ENCODE data around the gene SLC7A1. TPM values are rescaled to one million over a fixed set of nuclear protein-coding genes. Genes with fewer than 3 reads are reported as not detected.

The SLC7A1 gene
- total RNA-seq, 2 experiments from 2014 or later = 11.3 to 12.3 TPM

- no peak overlapping the region for H3K27ac Mint-ChIP-seq
- peaks cover 0 to 12% of the 10 kb centered on the region in 2 experiments for H3K27me3 ChIP-seq (ENCODE audit: control insufficient read depth in 1 of 2, insufficient read depth in 2 of 2, low read length in 2 of 2)
- no peaks in the 10 kb centered on the region for H3K36me3 Mint-ChIP-seq (ENCODE audit: low read depth)
- H3K9me3 ChIP-seq (ENCODE audit: control insufficient read depth in 1 of 2, insufficient read depth in 1 of 2, low read length in 2 of 2) = no peaks in the 10 kb centered on the region
- H3K4me1 ChIP-seq (ENCODE audit: insufficient read depth, low read length) = no peaks in the 10 kb centered on the region
- H3K36me3 ChIP-seq (ENCODE audit: insufficient read depth, low read length) = no peaks in the 10 kb centered on the region
- peaks cover 11% of the 10 kb centered on the region for H3K27me3 Mint-ChIP-seq
- TF ChIP-seq, protein P1, sequence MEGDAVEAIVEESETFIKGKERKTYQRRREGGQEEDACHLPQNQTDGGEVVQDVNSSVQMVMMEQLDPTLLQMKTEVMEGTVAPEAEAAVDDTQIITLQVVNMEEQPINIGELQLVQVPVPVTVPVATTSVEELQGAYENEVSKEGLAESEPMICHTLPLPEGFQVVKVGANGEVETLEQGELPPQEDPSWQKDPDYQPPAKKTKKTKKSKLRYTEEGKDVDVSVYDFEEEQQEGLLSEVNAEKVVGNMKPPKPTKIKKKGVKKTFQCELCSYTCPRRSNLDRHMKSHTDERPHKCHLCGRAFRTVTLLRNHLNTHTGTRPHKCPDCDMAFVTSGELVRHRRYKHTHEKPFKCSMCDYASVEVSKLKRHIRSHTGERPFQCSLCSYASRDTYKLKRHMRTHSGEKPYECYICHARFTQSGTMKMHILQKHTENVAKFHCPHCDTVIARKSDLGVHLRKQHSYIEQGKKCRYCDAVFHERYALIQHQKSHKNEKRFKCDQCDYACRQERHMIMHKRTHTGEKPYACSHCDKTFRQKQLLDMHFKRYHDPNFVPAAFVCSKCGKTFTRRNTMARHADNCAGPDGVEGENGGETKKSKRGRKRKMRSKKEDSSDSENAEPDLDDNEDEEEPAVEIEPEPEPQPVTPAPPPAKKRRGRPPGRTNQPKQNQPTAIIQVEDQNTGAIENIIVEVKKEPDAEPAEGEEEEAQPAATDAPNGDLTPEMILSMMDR (IDR thresholded peaks at IDR 0.05) = no peak
- DNase-seq = no peak
- ATAC-seq (ENCODE audit: poor library complexity) = no peak
- ChIA-PET CTCF (no interaction called here), POLR2A (no interaction called here)
- intact Hi-C loops (cut with DNase I, micrococcal nuclease) = no loop called here
- H3K4me3 ChIP-seq (ENCODE audit: low read length) = no peak overlapping the region
- H3K4me3 Mint-ChIP-seq = no peak overlapping the region
- H3K27ac ChIP-seq (ENCODE audit: low read depth in 1 of 2, low read length in 2 of 2) = no peak overlapping the region
- H3K4me1 Mint-ChIP-seq (ENCODE audit: low read depth) = no peaks in the 10 kb centered on the region
- no peaks in the 10 kb centered on the region for H3K9me3 Mint-ChIP-seq
These were observed 131.3 kb downstream of the SLC7A1 start for GRCh38 chr13:29464105-29464679.

GRCh38 chr13:29459813-29460355, 135.6 kb downstream of the SLC7A1 start:
- Mint-ChIP-seq H3K36me3 (ENCODE audit: low read depth) (no peaks in the 10 kb centered on the region), H3K4me1 (ENCODE audit: low read depth) (no peaks in the 10 kb centered on the region), H3K27ac (no peak overlapping the region), H3K4me3 (no peak overlapping the region), H3K27me3 (peaks cover 21% of the 10 kb centered on the region), H3K9me3 (no peaks in the 10 kb centered on the region)
- ChIA-PET POLR2A (no interaction called here), CTCF (no interaction called here)
- no peak overlapping the region for H3K4me3 ChIP-seq (ENCODE audit: low read length)
- TF ChIP-seq, protein P1 (IDR thresholded peaks at IDR 0.05) = no peak
- ATAC-seq (ENCODE audit: poor library complexity) = no peak
- H3K27me3 ChIP-seq (ENCODE audit: control insufficient read depth in 1 of 2, insufficient read depth in 2 of 2, low read length in 2 of 2) = peaks cover 0 to 12% of the 10 kb centered on the region in 2 experiments
- DNase-seq = no peak
- no peaks in the 10 kb centered on the region for H3K4me1 ChIP-seq (ENCODE audit: insufficient read depth, low read length)
- no peaks in the 10 kb centered on the region for H3K36me3 ChIP-seq (ENCODE audit: insufficient read depth, low read length)
- intact Hi-C loops (cut with DNase I, micrococcal nuclease) = no loop called here
- no peak overlapping the region for H3K27ac ChIP-seq (ENCODE audit: low read depth in 1 of 2, low read length in 2 of 2)
- H3K9me3 ChIP-seq (ENCODE audit: control insufficient read depth in 1 of 2, insufficient read depth in 1 of 2, low read length in 2 of 2) = no peaks in the 10 kb centered on the region

Measured in CD4-positive, alpha-beta T cell (primary cell).